GM23248 (cell line): ENCODE results near the gene TBC1D8. TPM values are rescaled to one million over a fixed set of nuclear protein-coding genes. Genes with fewer than 3 reads are reported as not detected.
A peak's percentile ranks its signal among the peaks of the same experiment; 100 is the strongest.

ENCODE experiments used
- DNase-seq: peaks from one replicate; pipeline ENCODE4 v3.0.0-alpha.2; 2015
- H2AFZ ChIP-seq: fragments of 200-600 bp; sonication (generic); 2 replicates; pipeline ENCODE4 v1.6.1; 2016; ENCODE audit warnings: antibody characterized with exemption
- H3F3A ChIP-seq: fragments of 200-600 bp; sonication (generic); 2 replicates; pipeline ENCODE4 v1.6.1; 2016; ENCODE audit warnings: mild to moderate bottlenecking, antibody characterized with exemption, mixed run types; ENCODE audit not compliant: insufficient read depth
- H3K27ac ChIP-seq: fragments of 200-600 bp; sonication (generic); 2 replicates; pipeline ENCODE4 v1.5.1; 2016; ENCODE audit warnings: mild to moderate bottlenecking
- H3K27me3 ChIP-seq: fragments of 200-600 bp; sonication (generic); replicated peaks from 2 replicates; pipeline ENCODE4 v1.6.1; 2016; ENCODE audit warnings: mild to moderate bottlenecking; ENCODE audit not compliant: insufficient read depth
- H3K36me3 ChIP-seq: fragments of 200-600 bp; sonication (generic); 2 replicates; pipeline ENCODE4 v1.6.1; 2016; ENCODE audit warnings: low read depth, mild to moderate bottlenecking
- H3K4me1 ChIP-seq: fragments of 200-600 bp; sonication (generic); 2 replicates; pipeline ENCODE4 v1.6.1; 2016; ENCODE audit warnings: mild to moderate bottlenecking; ENCODE audit not compliant: insufficient read depth
- H3K4me2 ChIP-seq: fragments of 200-600 bp; sonication (generic); one replicate; pipeline ENCODE4 v1.6.1; 2016; ENCODE audit warnings: mild to moderate bottlenecking; ENCODE audit not compliant: unreplicated experiment
- H3K4me3 ChIP-seq: fragments of 200-600 bp; sonication (generic); 2 replicates; pipeline ENCODE4 v1.5.1; 2016; ENCODE audit warnings: mild to moderate bottlenecking
- H3K79me2 ChIP-seq: fragments of 200-600 bp; sonication (generic); 2 replicates; pipeline ENCODE4 v1.6.1; 2016; ENCODE audit warnings: mild to moderate bottlenecking; ENCODE audit not compliant: insufficient read depth
- H3K9ac ChIP-seq: fragments of 200-600 bp; sonication (generic); 2 replicates; pipeline ENCODE4 v1.6.1; 2016; ENCODE audit warnings: mild to moderate bottlenecking
- H3K9me2 ChIP-seq: fragments of 200-600 bp; sonication (generic); 2 replicates; pipeline ENCODE4 v1.6.1; 2016; ENCODE audit warnings: mixed run types, mild to moderate bottlenecking, moderate library complexity; ENCODE audit not compliant: insufficient read depth
- H3K9me3 ChIP-seq: fragments of 200-600 bp; sonication (generic); one replicate; pipeline ENCODE4 v1.6.1; 2017; ENCODE audit warnings: low read depth
- H4K20me1 ChIP-seq: fragments of 200-600 bp; sonication (generic); 2 replicates; pipeline ENCODE4 v1.6.0; 2016; ENCODE audit not compliant: insufficient read depth
- EZH2 ChIP-seq: fragments of 200-600 bp; sonication (generic); IDR thresholded peaks from 2 replicates; pipeline ENCODE4 v1.6.1; 2018; ENCODE audit warnings: antibody characterized with exemption, mild to moderate bottlenecking; ENCODE audit not compliant: insufficient read depth, poor library complexity, severe bottlenecking
- EZH2phosphoT487 ChIP-seq: fragments of 200-600 bp; sonication (generic); IDR thresholded peaks from 2 replicates; pipeline ENCODE4 v1.6.1; 2018; ENCODE audit warnings: antibody characterized with exemption, moderate library complexity, mild to moderate bottlenecking, low read depth; ENCODE audit not compliant: insufficient read depth
- WGBS, 2 experiments: methylation state at CpG; one replicate each; pipeline ENCODE4 v1.1.6; 2015 to 2017; ENCODE audit warnings: low lambda C conversion rate in 2 of 2, low coverage in 1 of 2; ENCODE audit errors: missing lambda C conversion rate in 2 of 2; 5-methylcytosine and 5-hydroxymethylcytosine counted together
- in situ Hi-C: fragments of 300-500 bp; cut with MboI; formaldehyde crosslinking; loops from 2 replicates; pipeline ENCODE4 v1.15.0; 2020
- polyA plus RNA-seq: library from polyadenylated mRNA; unstranded; fragments of >200 nt; fragmentation: Nextera tagmentation; extraction: Ambion mirVana; gene quantifications from 2 replicates; pipeline ENCODE4 v1.2.1, GENCODE V29; 2016
- total RNA-seq: library from RNA; depleted of rRNA; stranded (reverse); fragments of >200 nt; shearing (Covaris generic); gene quantifications from 2 replicates; pipeline ENCODE4 v1.2.3, GENCODE V29; 2014

The TBC1D8 gene
- total and polyA plus RNA-seq, 2 experiments from 2014 or later = 2.5 to 2.6 TPM

- Histone ChIP-seq H3K27me3 (no peaks in the 10 kb centered on the region), H3F3A (peaks cover 51% of the 10 kb centered on the region), H4K20me1 (no peaks in the 10 kb centered on the region), H3K9me2 (no peaks in the 10 kb centered on the region), H3K27ac (0 out of 2 replicates have a peak overlapping the region, but pooled peaks have one; percentile 13), H3K9ac (no peak overlapping the region), H3K9me3 (no peaks in the 10 kb centered on the region), H3K4me3 (no peak overlapping the region), H2AFZ (no peak overlapping the region), H3K4me2 (no peak overlapping the region), H3K4me1 (no peaks in the 10 kb centered on the region), H3K36me3 (peaks cover 23% of the 10 kb centered on the region), H3K79me2 (peaks cover 17% of the 10 kb centered on the region; the same call in 1 of the 2 replicates)
- in situ Hi-C loops = no loop called here
- WGBS, 2 experiments = 51% methylated on average over 8 of the region's 8 CpGs
- DNase-seq = no peak
- no peak for TF ChIP-seq EZH2
- TF ChIP-seq EZH2phosphoT487 = no peak
Observed at GRCh38 chr2:101012054-101012705, 139.0 kb downstream of the TBC1D8 start.

GRCh38 chr2:101011152-101011551, 140.0 kb downstream of the TBC1D8 start:
- peaks cover 27% of the 10 kb centered on the region for H3K79me2 ChIP-seq
- in situ Hi-C loops = no loop called here
- no peaks in the 10 kb centered on the region for H3K9me3 ChIP-seq
- no peaks in the 10 kb centered on the region for H3K9me2 ChIP-seq
- H3K27me3 ChIP-seq = no peaks in the 10 kb centered on the region
- H3K4me3 ChIP-seq = no peak overlapping the region
- H3K4me1 ChIP-seq = peaks cover 3% of the 10 kb centered on the region; the same call in 1 of the 2 replicates
- DNase-seq = no peak
- WGBS, 2 experiments = 90 to 91% methylated on average over 10 of the region's 10 CpGs
- H4K20me1 ChIP-seq = no peaks in the 10 kb centered on the region
- H3K4me2 ChIP-seq = no peak overlapping the region
- H3K9ac ChIP-seq = no peak overlapping the region
- H3F3A ChIP-seq = peaks cover 59% of the 10 kb centered on the region
- H3K36me3 ChIP-seq = peaks cover 33% of the 10 kb centered on the region
- no peak overlapping the region for H3K27ac ChIP-seq
- TF ChIP-seq EZH2phosphoT487 (no peak), EZH2 (no peak)
- no peak overlapping the region for H2AFZ ChIP-seq

- Histone ChIP-seq H3K4me1 (peaks cover 26% of the 10 kb centered on the region), H3K79me2 (peaks cover 55% of the 10 kb centered on the region), H2AFZ (no peak overlapping the region), H3K36me3 (peaks cover 56% of the 10 kb centered on the region), H3F3A (peaks cover 91% of the 10 kb centered on the region), H3K9me3 (no peaks in the 10 kb centered on the region), H3K9ac (peak overlapping the region; percentile 19; the same call in 1 of the 2 replicates), H3K4me3 (no peak overlapping the region), H3K9me2 (no peaks in the 10 kb centered on the region), H3K27me3 (no peaks in the 10 kb centered on the region), H3K27ac (peak overlapping the region; percentile 19; the same call in 1 of the 2 replicates), H3K4me2 (no peak overlapping the region), H4K20me1 (0 out of 2 replicates have a peak, but pooled peaks cover 10% of the 10 kb centered on the region)
- TF ChIP-seq EZH2 = no peak
- TF ChIP-seq EZH2phosphoT487 = no peak
- WGBS, 2 experiments = 61 to 63% methylated on average over 11 of the region's 11 CpGs
- DNase-seq = no peak
- in situ Hi-C loops = no loop called here
Observed at GRCh38 chr2:101007415-101008345, 143.5 kb downstream of the TBC1D8 start.

- DNase-seq = no peak
- Histone ChIP-seq H3K4me2 (no peak overlapping the region), H3F3A (peaks cover 79% of the 10 kb centered on the region), H3K9me2 (no peaks in the 10 kb centered on the region), H4K20me1 (0 out of 2 replicates have a peak, but pooled peaks cover 10% of the 10 kb centered on the region), H2AFZ (no peak overlapping the region), H3K36me3 (peaks cover 56% of the 10 kb centered on the region), H3K4me3 (no peak overlapping the region), H3K27me3 (no peaks in the 10 kb centered on the region), H3K27ac (no peak overlapping the region), H3K4me1 (peaks cover 30% of the 10 kb centered on the region), H3K79me2 (peaks cover 61% of the 10 kb centered on the region), H3K9me3 (no peaks in the 10 kb centered on the region), H3K9ac (peak overlapping the region; percentile 98; the same call in 1 of the 2 replicates)
- 76 to 77% methylated on average over 4 of the region's 4 CpGs for WGBS, 2 experiments
- in situ Hi-C loops = no loop called here
- TF ChIP-seq EZH2phosphoT487 (no peak), EZH2 (no peak)
Observed at GRCh38 chr2:101006065-101006715, 145.0 kb downstream of the TBC1D8 start.
